Kidney epithelial cell (primary cell): ENCODE data around the gene ST8SIA3. TPM values are rescaled to one million over a fixed set of nuclear protein-coding genes. Genes with fewer than 3 reads are reported as not detected.
"Not testable (repeated sequence)": the region's sequence is repeated elsewhere in the genome, so short reads cannot be mapped to it uniquely, and the experiment has no call there.

Experiments used
- DNase-seq: peaks from one replicate; pipeline ENCODE4 v3.0.0-alpha.2; 2010; ENCODE audit warnings: low read depth
- H3K27me3 ChIP-seq: 2 replicates; pipeline ENCODE4 v1.6.0; 2011; ENCODE audit warnings: low read length; ENCODE audit not compliant: control insufficient read depth, insufficient read depth
- H3K36me3 ChIP-seq: 2 replicates; pipeline ENCODE4 v1.5.1; 2011; ENCODE audit warnings: low read length; ENCODE audit not compliant: control insufficient read depth, insufficient read depth
- H3K4me3 ChIP-seq: 2 replicates; pipeline ENCODE4 v1.5.1; 2011; ENCODE audit warnings: low read depth, mild to moderate bottlenecking, control low read depth, low read length
- CTCF ChIP-seq: IDR thresholded peaks from 2 replicates; pipeline ENCODE4 v1.5.1; 2011; ENCODE audit warnings: mild to moderate bottlenecking, moderate library complexity, low read length, control low read depth, inconsistent platforms; ENCODE audit not compliant: insufficient read depth, poor library complexity, severe bottlenecking
- total RNA-seq: library from RNA; depleted of rRNA; stranded (reverse); fragments of >200 nt; gene quantifications from 2 replicates; pipeline ENCODE4 v1.2.3, GENCODE V29; 2015

ST8SIA3 gene
- total RNA-seq, 1 donor from 2014 or later: not detected

- DNase-seq: no peak
- TF ChIP-seq CTCF: no peak
- Histone ChIP-seq H3K27me3 (no peaks in the 10 kb centered on the region), H3K36me3 (no peaks in the 10 kb centered on the region), H3K4me3 (no peak overlapping the region)
These were observed 14.2 kb downstream of the ST8SIA3 start for GRCh38 chr18:57366528-57367081.

DNA sequence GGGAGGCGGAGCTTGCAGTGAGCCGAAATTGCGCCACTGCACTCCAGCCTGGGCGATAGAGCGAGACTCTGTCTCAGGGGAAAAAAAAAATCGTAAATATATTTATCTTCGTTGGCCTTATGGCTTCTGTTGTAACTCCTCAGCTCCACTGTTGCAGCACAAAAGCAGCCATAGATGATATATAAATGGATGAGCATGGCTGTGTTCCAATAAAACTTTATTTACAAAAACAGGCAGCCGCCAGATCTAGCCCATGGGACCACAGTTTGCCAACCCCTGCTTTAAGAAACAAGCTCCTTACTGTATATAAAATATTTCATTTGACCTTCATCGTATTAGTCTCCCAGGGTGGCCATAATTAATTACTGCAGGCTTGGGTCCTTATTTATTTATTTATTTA lies 20.1 kb downstream of the ST8SIA3 start:
- Histone ChIP-seq H3K36me3 (no peaks in the 10 kb centered on the region), H3K27me3 (no peaks in the 10 kb centered on the region), H3K4me3 (no peak overlapping the region)
- DNase-seq: no peak
- no peak for TF ChIP-seq CTCF

DNA sequence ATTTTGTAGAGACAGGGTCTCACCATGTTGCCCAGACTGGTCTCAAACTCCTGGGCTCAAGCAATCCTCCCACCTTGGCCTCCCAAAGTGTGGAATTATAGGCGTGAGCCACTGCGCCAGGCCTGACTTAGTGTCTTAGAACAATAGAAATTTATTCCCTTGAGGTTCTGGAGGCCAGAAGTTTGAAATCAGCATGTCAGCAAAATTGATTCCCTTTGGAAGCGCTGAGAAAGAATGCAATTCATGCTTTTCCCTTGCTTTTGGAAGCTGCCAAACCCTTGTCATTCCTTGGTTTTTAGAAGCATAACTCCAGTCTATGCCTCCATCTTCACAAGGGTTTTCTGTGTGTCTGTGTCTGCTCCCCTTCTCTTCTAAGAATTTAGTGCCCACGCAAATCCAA lies 20.7 kb downstream of the ST8SIA3 start:
- peaks cover 2% of the 10 kb centered on the region for H3K27me3 ChIP-seq
- TF ChIP-seq CTCF: no peak
- H3K4me3 ChIP-seq: no peak overlapping the region
- DNase-seq: no peak
- H3K36me3 ChIP-seq: no peaks in the 10 kb centered on the region

DNA sequence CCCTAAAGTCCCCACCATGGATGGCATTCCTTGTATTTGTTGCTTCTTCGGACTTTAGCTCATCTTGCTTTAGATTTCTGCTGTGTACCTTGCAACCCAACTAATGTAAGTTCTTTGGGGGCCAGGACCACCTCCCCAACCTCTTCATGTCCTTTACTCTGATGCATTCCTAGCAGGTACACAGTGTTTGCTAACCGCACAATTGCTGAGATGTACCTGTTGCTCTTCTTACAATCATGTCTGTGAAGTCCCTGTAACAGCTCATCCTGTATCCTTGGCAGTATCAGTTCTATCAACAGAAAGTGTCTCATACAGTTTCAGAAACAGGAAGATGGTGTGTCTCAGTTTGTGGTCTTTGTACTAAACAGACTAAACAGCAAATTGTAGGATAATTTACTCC lies 24.1 kb downstream of the ST8SIA3 start:
- Histone ChIP-seq H3K36me3 (no peaks in the 10 kb centered on the region), H3K27me3 (peaks cover 2% of the 10 kb centered on the region), H3K4me3 (no peak overlapping the region)
- DNase-seq: no peak
- no peak for TF ChIP-seq CTCF

DNA sequence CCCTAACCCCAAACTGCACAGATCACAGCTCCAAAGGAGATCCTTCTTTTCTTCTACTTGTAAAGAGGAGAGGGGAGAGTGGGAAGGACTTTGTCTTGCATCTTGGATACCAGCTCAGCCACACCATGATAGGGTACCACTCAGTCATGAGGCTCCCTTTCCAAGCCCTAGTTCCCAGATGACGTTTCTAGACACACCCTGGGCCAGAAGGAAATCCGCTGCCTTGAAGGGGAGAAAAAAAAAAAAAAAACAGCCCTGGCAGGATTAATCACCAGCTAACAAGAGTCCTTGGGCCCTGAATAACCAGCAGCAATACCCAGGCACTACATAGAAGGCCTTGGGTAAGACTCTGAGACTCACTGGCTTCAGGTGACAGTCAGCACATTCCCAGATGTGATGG lies 36.9 kb downstream of the ST8SIA3 start:
- Histone ChIP-seq H3K4me3 (no peak overlapping the region), H3K27me3 (no peaks in the 10 kb centered on the region), H3K36me3 (no peaks in the 10 kb centered on the region)
- no peak for TF ChIP-seq CTCF
- no peak for DNase-seq

DNA sequence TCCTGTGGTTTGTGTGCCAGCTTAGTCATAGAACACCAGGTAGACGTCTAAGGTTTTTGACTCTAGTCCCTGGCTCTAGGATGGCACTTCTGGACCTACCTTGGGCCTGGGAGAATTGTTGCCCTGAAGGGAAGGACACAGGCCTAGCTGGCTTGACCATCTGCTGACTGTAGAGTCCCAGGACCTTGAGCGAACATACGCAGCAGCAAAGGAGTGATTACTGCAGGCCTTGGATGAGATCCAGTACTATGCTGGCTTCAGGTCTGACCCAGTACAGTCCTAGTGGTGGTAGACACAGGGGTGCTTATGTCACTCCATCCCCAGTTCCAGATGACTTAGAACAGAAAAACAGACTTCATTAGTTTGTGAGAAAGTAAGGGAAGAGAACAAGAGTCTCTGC lies 37.7 kb downstream of the ST8SIA3 start:
- no peaks in the 10 kb centered on the region for H3K36me3 ChIP-seq
- no peaks in the 10 kb centered on the region for H3K27me3 ChIP-seq
- DNase-seq: no peak
- no peak overlapping the region for H3K4me3 ChIP-seq
- TF ChIP-seq CTCF: no peak

GRCh38 chr18:57394749-57395148 lies 42.4 kb downstream of the ST8SIA3 start:
- not testable (repeated sequence) for H3K27me3 ChIP-seq, H3K4me3 ChIP-seq, DNase-seq, H3K36me3 ChIP-seq

DNA sequence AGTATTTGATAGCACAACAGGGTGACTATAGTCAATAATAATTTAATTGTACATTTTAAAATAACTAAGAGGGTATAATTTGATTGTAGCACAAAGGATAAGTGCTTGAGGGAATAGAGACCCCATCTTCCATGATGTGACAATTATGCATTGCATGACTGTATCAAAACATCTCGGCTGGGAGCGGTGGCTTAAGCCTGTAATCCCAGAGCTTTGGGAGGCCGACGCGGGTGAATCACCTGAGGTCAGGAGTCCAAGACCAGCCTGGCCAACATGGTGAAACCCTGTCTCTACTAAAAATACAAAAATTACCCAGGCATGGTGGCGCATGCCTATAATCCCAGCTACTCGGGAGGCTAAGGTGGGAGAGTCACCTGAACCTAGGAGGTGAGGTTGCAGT lies 44.5 kb downstream of the ST8SIA3 start:
- H3K36me3 ChIP-seq, DNase-seq, H3K27me3 ChIP-seq, H3K4me3 ChIP-seq: not testable (repeated sequence)
